Neuron (in vitro differentiated cells): ENCODE data around the gene SH3BP1.
"Not testable (repeated sequence)": the region's sequence is repeated elsewhere in the genome, so short reads cannot be mapped to it uniquely, and the experiment has no call there.

ENCODE experiments used
- H2AFZ ChIP-seq: one replicate; pipeline ENCODE4 v1.6.1; 2013; ENCODE audit warnings: low read depth, mild to moderate bottlenecking, inconsistent platforms, low read length, moderate library complexity
- H3K27me3 ChIP-seq: one replicate; pipeline ENCODE4 v1.6.1; 2013; ENCODE audit warnings: low read length; ENCODE audit not compliant: insufficient read depth
- H3K36me3 ChIP-seq: one replicate; pipeline ENCODE4 v1.6.1; 2013; ENCODE audit warnings: low read length; ENCODE audit not compliant: insufficient read depth
- H3K4me1 ChIP-seq: one replicate; pipeline ENCODE4 v1.6.1; 2013; ENCODE audit warnings: low read length; ENCODE audit not compliant: insufficient read depth
- H3K4me3 ChIP-seq: 2 replicates; pipeline ENCODE4 v1.5.1; 2013; ENCODE audit warnings: mild to moderate bottlenecking, low read length, moderate library complexity
- H3K9me3 ChIP-seq: one replicate; pipeline ENCODE4 v1.6.1; 2013; ENCODE audit warnings: low read length

SH3BP1 gene, protein sequence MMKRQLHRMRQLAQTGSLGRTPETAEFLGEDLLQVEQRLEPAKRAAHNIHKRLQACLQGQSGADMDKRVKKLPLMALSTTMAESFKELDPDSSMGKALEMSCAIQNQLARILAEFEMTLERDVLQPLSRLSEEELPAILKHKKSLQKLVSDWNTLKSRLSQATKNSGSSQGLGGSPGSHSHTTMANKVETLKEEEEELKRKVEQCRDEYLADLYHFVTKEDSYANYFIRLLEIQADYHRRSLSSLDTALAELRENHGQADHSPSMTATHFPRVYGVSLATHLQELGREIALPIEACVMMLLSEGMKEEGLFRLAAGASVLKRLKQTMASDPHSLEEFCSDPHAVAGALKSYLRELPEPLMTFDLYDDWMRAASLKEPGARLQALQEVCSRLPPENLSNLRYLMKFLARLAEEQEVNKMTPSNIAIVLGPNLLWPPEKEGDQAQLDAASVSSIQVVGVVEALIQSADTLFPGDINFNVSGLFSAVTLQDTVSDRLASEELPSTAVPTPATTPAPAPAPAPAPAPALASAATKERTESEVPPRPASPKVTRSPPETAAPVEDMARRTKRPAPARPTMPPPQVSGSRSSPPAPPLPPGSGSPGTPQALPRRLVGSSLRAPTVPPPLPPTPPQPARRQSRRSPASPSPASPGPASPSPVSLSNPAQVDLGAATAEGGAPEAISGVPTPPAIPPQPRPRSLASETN

DNA sequence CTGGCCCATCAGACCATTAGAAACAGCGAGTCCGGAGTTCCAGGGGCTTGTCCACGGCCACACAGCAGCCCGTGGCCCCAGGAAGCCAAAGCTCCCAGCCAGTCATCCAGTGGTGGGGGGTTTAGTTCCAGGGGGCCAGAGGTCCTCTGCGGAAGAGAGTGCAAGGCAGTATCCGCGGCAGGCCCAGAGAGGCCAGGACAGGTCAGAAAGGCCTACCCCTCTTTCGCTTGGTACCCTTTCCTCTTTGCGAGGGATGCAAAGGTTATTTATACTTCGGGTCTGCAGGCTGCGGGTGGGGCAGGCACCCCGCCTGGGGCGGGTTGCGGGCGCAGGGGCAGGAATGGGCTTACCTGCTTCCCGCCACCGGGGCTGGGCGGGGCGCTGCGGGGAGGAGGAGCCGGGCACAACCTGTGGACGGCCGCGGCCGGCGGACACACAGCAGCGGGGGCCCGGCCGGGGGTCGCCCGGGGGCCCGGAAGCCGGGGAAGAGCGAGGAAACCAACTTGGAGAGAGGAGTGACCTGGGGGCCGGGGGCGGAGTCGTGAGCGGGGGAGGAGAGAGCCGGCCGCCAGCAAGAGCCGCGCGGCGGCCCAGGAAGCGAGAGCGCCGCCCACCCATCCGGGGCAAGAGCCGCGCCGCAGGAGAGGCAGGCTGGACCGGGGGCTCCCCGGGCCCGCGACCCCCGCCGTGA lies at the start of gene SH3BP1:
Gene SH3BP1 (plus strand): TSS at position 600 of the 691 bp plus-strand sequence. CDS start 119 bp downstream, outside the sequence.
- Histone ChIP-seq H3K4me3 (peak within 1 kb of the TSS; percentile 41), H3K4me1 (peaks cover 23% of the 10 kb centered on the region), H2AFZ (peak within 1 kb of the TSS; percentile 66)

DNA sequence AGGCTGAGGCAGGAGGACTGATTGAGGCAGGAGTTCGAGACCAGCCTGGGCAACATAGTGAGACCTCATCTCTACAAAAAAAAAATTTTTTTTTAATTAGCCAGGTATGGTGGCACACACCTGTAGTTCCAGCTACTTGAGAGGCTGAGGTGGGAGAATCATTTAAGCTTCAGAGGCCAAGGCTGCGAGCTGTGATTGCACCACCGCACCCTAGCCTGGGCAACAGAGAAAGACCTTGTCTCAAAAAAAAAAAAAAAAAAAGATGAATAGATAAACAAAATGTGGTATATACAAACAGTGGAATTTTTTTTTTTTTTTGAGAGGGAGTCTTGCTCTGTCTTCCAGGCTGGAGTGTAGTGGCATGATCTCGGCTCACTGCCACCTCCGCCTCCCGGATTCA lies 48.4 kb upstream of the SH3BP1 start:
- not testable (repeated sequence) for H3K27me3 ChIP-seq, H3K36me3 ChIP-seq

More for the DNA sequence above, at the start of gene SH3BP1:
- H3K9me3 ChIP-seq, result no peaks in the 10 kb centered on the region
- no peaks in the 10 kb centered on the region for H3K27me3 ChIP-seq
- H3K36me3 ChIP-seq, result no peaks in the 10 kb centered on the region

DNA sequence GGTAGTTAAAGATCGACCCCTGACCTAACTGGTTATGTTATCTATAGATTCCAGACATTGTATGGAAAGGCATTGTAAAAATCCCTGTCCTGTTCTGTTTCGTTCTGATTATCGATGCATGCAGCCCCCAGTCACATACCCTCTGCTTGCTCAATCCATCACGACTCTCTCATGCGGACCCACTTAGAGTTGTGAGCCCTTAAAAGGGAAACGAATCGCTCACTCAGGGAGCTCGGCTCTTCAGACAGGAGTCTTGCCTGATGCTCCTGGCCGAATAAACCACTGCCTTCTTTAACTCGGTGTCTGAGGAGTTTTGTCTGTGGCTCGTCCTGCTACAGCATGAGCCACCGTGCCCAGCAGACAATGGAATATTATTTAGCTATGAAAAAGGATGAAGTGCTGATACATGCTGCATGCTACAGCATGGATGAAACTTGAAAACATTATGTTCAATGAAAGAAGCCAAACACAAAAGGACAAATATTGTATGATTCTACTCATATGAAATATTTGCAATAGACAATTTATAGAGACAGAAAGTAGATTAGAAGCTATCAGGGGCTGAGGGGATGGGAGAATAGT lies 47.6 kb upstream of the SH3BP1 start:
- no peaks in the 10 kb centered on the region for H3K4me1 ChIP-seq
- no peaks in the 10 kb centered on the region for H3K36me3 ChIP-seq
- H2AFZ ChIP-seq, result no peak overlapping the region
- H3K27me3 ChIP-seq, result peaks cover 7% of the 10 kb centered on the region
- H3K4me3 ChIP-seq, result peak overlapping the region; percentile 39
- no peaks in the 10 kb centered on the region for H3K9me3 ChIP-seq

More for the DNA sequence above, 48.4 kb upstream of the SH3BP1 start:
- H3K9me3 ChIP-seq, H3K4me3 ChIP-seq, H2AFZ ChIP-seq, H3K4me1 ChIP-seq: not testable (repeated sequence)

DNA sequence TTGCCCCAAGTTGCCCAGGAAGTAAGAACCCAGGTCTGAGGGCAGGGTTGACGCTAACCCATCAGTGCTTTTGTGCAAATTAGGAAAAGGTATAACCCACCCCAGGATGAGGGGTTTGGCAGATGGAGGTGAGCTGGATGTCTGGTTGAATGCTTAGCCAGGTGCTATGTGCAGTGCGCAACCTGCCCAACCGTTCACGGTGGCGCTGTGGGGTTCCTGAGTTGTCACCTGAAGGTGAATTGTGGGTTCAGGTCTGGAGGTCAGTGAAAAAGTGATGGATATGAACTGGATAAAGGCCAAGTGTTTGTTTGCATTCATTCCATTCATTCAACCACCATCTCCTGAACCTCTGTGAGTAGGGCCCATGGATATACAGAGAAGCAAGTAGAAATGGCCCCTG lies 45.2 kb upstream of the SH3BP1 start:
- H3K4me1 ChIP-seq, result no peaks in the 10 kb centered on the region
- H2AFZ ChIP-seq, result no peak overlapping the region
- no peaks in the 10 kb centered on the region for H3K9me3 ChIP-seq
- H3K4me3 ChIP-seq, result no peak overlapping the region
- no peaks in the 10 kb centered on the region for H3K27me3 ChIP-seq
- H3K36me3 ChIP-seq, result no peaks in the 10 kb centered on the region

DNA sequence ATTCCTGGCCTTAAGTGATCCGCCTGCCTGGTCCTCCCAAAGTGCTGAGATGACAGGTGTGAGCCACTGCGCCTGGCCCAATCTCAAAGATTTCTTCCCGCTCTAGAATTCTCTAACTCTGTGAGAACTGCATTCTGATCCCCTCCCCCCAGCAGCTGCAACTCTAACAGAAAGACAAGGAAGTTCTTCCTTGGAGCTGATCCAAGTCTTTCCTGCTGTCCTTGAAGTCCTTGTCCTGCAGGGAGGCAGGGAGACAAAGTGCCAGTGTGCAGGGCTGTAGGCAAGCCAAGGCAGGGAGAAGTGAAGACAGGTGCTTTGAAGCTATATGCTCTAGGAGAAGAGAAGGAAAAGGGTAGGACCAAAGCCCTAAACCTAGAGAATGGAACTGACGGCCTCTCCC lies 40.3 kb upstream of the SH3BP1 start:
- no peaks in the 10 kb centered on the region for H3K36me3 ChIP-seq
- H3K4me1 ChIP-seq, result no peaks in the 10 kb centered on the region
- H2AFZ ChIP-seq, result no peak overlapping the region
- H3K4me3 ChIP-seq, result no peak overlapping the region
- H3K9me3 ChIP-seq, result no peaks in the 10 kb centered on the region
- H3K27me3 ChIP-seq, result no peaks in the 10 kb centered on the region

DNA sequence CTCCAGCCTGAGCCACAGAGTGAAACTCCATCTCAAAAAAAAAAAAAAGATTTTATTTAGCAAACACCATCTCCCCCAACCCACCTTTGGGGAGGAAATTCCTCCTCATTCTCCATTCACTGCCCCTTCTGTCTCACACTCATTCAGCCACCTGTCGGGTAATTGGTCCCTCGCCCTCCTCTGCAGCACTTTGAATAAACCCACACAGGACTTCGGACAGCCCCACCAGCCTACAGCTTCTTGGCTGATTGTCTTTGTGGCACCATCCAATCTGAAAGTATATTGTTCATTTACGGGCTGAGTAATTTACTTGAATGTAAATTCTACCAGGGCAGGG lies 38.3 kb upstream of the SH3BP1 start:
- Histone ChIP-seq H3K27me3 (peaks cover 3% of the 10 kb centered on the region), H3K4me1 (no peaks in the 10 kb centered on the region), H3K9me3 (no peaks in the 10 kb centered on the region), H3K4me3 (no peak overlapping the region), H3K36me3 (no peaks in the 10 kb centered on the region), H2AFZ (no peak overlapping the region)

DNA sequence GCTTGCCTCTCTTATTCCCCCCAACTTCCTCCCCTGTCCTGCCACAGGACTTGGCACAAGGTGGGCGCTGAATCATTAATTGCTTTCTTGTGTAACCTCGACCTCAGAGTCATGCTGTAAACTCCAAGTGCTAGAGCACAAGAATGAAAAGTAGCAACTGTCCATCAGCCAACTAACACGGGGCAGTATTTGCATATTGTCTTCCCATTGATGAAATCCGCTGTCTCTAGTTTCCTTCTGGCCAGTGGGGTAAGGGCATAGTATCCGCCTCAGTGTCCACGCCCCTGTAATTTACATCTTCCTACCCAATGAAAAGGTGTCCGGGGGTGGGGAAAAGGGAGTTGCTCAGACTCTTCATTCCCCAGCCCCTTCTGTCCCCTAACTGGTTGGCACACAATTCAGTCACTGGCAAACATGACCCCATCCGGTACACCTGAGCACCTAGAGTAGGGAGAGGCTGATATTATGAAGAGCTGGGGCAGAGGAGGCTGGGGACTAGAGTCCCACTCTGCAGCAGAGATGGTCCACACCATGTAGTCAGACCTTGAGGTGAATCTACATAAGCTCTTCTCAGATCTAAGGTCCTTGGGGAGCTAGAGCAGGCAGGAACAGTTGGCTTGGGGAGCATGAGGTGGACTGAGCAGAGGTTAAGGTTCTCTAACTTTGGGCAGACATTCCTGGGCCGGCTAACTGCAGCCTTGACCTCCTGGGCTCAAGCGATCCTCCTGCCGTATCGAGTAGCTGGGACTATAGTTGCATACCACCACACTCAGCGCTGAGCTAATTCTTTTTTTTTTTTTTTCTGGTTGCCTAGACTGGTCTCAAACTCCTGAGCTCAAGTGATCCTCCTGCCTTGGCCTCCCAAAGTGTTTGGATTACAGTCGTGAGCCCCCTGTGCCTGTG lies 37.7 kb upstream of the SH3BP1 start:
- H3K4me3 ChIP-seq, result no peak overlapping the region

DNA sequence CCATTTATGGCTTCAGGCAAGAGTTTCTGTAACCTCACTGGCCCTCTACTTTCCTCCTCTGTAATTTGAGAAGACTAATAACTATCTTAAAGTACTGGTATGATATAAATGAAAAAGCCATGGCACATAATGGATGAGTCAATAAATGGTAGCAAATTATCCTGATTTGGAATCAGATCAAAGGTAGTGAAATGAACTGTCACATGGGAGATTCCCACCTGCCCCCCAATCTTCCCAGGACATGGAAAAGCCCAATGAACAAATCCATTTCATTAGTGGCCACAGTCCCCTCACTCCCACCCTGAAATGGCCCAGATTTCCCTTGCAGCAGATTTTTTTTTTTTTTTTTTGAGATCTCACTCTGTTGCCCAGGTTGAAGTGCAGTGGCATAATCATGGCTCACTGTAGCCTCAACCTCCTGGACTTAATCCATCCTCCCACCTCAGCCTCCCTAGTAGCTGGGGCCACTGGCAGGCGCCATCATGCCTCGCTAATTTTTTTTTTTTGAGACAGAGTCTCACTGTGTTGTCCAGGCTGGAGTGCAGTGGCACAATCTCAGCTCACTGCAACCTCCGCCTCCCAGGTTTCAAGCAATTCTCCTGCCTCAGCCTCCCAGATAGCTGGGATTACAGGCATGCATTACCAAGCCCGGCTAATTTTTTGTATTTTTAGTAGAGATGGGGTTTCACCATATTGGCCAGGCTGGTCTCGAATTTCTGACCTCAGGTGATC lies 36.8 kb upstream of the SH3BP1 start:
- H3K27me3 ChIP-seq, H2AFZ ChIP-seq, H3K4me3 ChIP-seq, H3K9me3 ChIP-seq, H3K36me3 ChIP-seq, H3K4me1 ChIP-seq: not testable (repeated sequence)

More for the DNA sequence above, 37.7 kb upstream of the SH3BP1 start:
- H3K4me1 ChIP-seq, result no peaks in the 10 kb centered on the region
- peaks cover 3% of the 10 kb centered on the region for H3K27me3 ChIP-seq
- H2AFZ ChIP-seq, result no peak overlapping the region
- no peaks in the 10 kb centered on the region for H3K9me3 ChIP-seq
- H3K36me3 ChIP-seq, result no peaks in the 10 kb centered on the region

DNA sequence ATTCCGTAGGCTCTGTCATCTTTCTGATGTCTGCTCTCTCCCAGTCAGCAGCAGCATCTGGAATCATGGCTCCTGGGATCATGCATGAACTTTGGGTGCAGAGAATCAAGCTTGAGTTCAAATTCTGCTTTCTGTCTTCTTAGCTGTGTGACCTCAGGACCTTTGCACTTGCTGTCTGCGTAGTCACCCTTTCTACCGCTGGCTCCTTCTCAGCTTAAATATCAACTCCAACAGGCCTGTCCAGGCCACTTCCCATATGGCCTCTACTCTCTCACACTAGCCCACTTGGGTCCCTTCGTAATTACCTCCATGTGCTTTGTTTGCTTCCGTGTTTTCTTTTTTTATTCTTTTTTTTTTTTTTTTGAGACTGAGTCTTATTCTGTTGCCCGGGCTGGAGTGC lies 35.4 kb upstream of the SH3BP1 start:
- Histone ChIP-seq H3K4me3 (no peak overlapping the region), H3K9me3 (no peaks in the 10 kb centered on the region), H3K27me3 (peaks cover 3% of the 10 kb centered on the region), H2AFZ (no peak overlapping the region), H3K36me3 (no peaks in the 10 kb centered on the region), H3K4me1 (peaks cover 4% of the 10 kb centered on the region)

DNA sequence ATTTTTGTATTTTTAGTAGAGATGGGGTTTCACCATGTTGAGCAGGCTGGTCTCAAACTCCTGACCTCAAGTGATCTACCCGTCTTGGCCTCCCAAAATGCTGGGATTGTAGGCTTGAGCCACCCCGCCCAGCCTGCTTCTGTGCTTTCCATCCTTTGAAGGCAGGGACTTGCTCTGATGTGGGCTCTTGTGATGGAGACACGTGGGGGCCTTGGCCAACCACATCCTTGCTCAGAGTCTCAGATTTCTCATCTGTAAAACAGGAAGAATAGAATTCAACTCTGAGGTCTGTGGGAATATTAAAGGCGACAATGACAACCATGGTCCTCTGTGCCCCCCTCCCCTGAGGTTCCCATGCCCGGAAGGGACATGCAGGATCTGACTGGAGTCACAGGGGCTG lies 34.6 kb upstream of the SH3BP1 start:
- peaks cover 10% of the 10 kb centered on the region for H3K4me1 ChIP-seq
- H2AFZ ChIP-seq, result no peak overlapping the region
- H3K9me3 ChIP-seq, result no peaks in the 10 kb centered on the region
- H3K36me3 ChIP-seq, result no peaks in the 10 kb centered on the region
- H3K27me3 ChIP-seq, result peaks cover 3% of the 10 kb centered on the region
- no peak overlapping the region for H3K4me3 ChIP-seq

DNA sequence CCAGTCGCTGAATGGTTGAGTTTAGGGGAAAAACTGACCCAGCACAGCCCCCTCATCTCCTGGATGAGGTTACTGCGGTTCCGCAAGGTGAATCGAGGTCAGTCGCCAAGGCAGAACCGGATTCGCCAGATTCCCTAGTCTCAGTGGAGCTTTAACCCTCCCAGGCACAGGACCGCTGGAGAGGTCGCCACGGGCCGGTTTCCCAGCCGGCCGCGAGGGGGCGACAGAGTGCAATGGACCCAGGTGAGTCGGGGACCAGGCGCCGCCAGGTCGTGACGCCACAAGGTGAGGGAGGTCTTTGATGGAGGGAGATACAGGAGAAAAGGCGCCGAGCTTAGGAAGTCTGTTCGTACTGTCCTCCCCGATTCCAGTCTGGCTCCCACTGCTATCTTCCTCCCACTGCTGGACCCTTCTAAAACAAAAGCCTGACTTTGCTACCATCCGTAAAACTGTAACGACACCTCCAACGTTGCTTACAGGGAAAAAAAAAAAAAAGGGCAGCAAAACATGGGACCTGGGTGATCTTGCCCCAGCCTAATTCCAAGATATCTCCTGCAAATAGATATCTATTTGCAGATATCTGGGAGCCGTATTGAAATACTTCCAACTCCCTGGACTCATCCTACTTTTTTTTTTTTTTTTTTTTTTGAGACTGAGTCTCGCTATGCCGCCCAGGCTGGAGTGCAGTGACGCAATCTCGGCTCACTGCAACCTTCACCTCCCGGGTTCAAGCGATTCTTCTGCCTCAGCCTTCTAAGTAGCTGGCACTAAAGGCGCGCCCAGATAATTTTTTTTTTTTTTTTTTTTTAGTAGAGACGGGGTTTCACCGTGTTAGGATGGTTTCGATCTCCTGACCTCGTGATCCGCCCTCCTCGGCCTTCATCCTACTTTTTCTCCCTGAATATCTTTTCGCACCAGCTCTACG lies 32.2 kb upstream of the SH3BP1 start:
- Histone ChIP-seq H3K9me3 (no peaks in the 10 kb centered on the region), H3K27me3 (peaks cover 3% of the 10 kb centered on the region), H3K4me3 (peak overlapping the region; percentile 71), H3K36me3 (no peaks in the 10 kb centered on the region), H2AFZ (no peak overlapping the region), H3K4me1 (peaks cover 13% of the 10 kb centered on the region)
